AG04449 (cell line): ENCODE results near the gene STRN.

Source experiments
- CTCF ChIA-PET: fragments of 350-600 bp; formaldehyde crosslinking; extraction: SDS; loops from one replicate; lab custom pipeline; 2021; ENCODE audit warnings: antibody characterized with exemption; lab: Yijun Ruan, JAX
- POLR2A ChIA-PET: fragments of 400-600, 350-600 bp; formaldehyde crosslinking; extraction: SDS; loops from one replicate; lab custom pipeline; 2020; ENCODE audit warnings: antibody characterized with exemption, inconsistent platforms; lab: Yijun Ruan, JAX
- DNase-seq: peaks from one replicate; pipeline ENCODE4 v3.0.0-alpha.2; 2010; ENCODE audit warnings: low read depth, low spot score
- H3K4me3 ChIP-seq: 2 replicates; pipeline ENCODE4 v1.5.1; 2011; ENCODE audit warnings: low read depth, mild to moderate bottlenecking, control low read depth, low read length
- CTCF ChIP-seq: IDR thresholded peaks from one replicate; pipeline ENCODE4 v1.5.1; 2011; ENCODE audit warnings: mild to moderate bottlenecking, moderate library complexity, low read length, control low read depth, inconsistent platforms; ENCODE audit not compliant: insufficient read depth; ENCODE audit errors: missing control alignments

Gene STRN

DNA sequence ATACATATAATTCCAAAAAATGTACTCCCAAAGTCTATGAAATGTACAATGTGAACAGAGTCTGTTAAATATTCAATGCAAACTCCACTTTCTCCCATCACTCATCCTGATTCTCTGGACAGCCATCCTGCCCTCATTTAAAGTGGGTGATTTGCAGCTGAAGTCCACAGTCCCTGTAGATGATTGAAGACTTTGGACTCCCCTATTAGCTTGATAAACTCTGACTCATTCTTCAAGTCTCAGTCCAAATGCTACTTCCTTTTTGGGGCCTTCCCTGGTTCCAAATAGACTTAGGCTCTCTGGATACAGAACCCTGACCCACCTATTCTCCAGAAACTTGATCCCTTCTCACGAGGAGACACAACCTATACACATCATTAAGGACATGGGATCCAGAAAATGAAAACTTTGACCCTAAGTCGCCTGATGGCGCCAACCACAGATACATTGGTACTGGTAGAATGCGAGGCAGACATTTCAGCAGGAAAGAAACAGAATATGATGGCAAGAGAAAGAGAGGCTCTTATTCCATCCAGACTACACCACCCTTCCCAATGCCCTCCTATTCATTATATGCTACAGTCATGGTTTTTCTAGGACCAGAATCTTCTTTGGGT is 147.1 kb downstream of the STRN start:
- no peak for DNase-seq
- TF ChIP-seq CTCF = no peak
- no peak overlapping the region for H3K4me3 ChIP-seq
- POLR2A ChIA-PET = no interaction called here
- CTCF ChIA-PET = interaction anchor here (1.1 to 1.2 kb wide), 3 partner anchors 34 to 39 kb away, joined by 3 read pairs; no protein-coding TSS in a partner anchor

DNA sequence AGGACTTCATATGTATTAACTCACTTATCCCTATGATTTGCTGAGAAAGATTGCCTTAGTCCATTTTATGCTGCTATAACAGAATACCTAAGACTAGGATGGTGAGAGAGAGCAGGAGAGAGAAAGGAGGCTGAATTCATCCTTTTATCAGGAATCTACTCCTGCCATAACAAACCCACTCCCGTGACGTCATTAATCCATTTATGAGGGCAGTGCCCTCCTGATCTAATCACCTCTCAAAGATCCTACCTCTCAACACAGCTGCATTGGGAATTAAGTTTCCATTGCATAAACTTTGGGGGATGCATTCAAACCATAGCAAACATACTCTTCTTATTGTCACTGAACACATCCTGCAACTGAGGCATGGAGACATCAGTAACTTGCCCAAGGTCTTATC is 147.8 kb downstream of the STRN start:
- CTCF ChIA-PET = interaction anchor here (1.2 kb wide), 1 partner anchor 33 kb away, joined by 3 read pairs; no protein-coding TSS in a partner anchor
- no peak for DNase-seq

GRCh38 chr2:36812196-36812595 is 154.1 kb downstream of the STRN start:
- POLR2A ChIA-PET = no interaction called here
- CTCF ChIA-PET = interaction anchor here (0.9 kb wide), 1 partner anchor 33 kb away, joined by 3 read pairs; no protein-coding TSS in a partner anchor

More for the DNA sequence above, 147.8 kb downstream of the STRN start:
- no peak overlapping the region for H3K4me3 ChIP-seq
- POLR2A ChIA-PET = no interaction called here
- TF ChIP-seq CTCF = no peak

DNA sequence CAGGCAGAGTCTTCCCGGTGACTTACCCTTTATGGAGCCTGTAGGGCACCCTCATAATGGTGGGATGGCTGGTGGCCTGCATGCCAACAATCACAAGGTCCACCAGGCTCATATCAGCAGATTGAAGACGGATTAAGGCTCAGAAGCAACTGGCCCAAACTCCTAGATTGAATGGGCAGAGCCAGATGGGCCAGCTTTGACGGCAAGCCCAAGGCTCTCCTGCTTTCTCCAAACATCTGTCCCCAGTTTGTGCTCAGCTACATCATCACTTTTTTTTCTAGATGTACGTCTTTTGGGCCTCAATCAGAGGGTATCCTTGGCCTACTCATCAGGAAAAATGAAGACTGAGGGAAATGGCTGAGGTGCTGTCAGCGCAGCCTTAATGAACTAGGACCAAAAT is 155.3 kb downstream of the STRN start:
- no peak for TF ChIP-seq CTCF
- ChIA-PET POLR2A (no interaction called here), CTCF (interaction anchor here (0.8 to 1.1 kb wide), 3 partner anchors 29 to 44 kb away, joined by 3 read pairs; no protein-coding TSS in a partner anchor)
- DNase-seq = no peak
- no peak overlapping the region for H3K4me3 ChIP-seq

More at GRCh38 chr2:36812196-36812595, 154.1 kb downstream of the STRN start:
- TF ChIP-seq CTCF = no peak
- no peak for DNase-seq
- H3K4me3 ChIP-seq = no peak overlapping the region

- no peak for TF ChIP-seq CTCF
- POLR2A ChIA-PET = no interaction called here
- CTCF ChIA-PET = no interaction called here
- no peak for DNase-seq
- no peak overlapping the region for H3K4me3 ChIP-seq
Observed at GRCh38 chr2:36809069-36809445, 157.3 kb downstream of the STRN start.

GRCh38 chr2:36808386-36809068 is 157.8 kb downstream of the STRN start:
- no peak overlapping the region for H3K4me3 ChIP-seq
- no peak for DNase-seq
- TF ChIP-seq CTCF = no peak
- POLR2A ChIA-PET = no interaction called here
- CTCF ChIA-PET = no interaction called here
